HEK293 (cell line): ENCODE results near the gene NOL3.

ENCODE experiments used
- KLF8 ChIP-seq: fragments of 450-650 bp; formaldehyde crosslinking; IDR thresholded peaks from 2 replicates; pipeline ENCODE4 v1.5.1; 2016; ENCODE audit warnings: missing biosample characterization, missing genetic modification characterization
- RBAK ChIP-seq: fragments of 450-650 bp; formaldehyde crosslinking; IDR thresholded peaks from 2 replicates; pipeline ENCODE4 v1.5.1; 2016; ENCODE audit warnings: missing biosample characterization, missing genetic modification characterization
- SETDB1 ChIP-seq: IDR thresholded peaks from one replicate; pipeline ENCODE4 v1.6.1; 2017; ENCODE audit warnings: mild to moderate bottlenecking, low read length, moderate library complexity, mixed read lengths; ENCODE audit not compliant: insufficient read length
- SP3 ChIP-seq: fragments of 450-650 bp; formaldehyde crosslinking; IDR thresholded peaks from 2 replicates; pipeline ENCODE4 v1.5.1; 2016; ENCODE audit warnings: missing biosample characterization, missing genetic modification characterization
- WT1 ChIP-seq: fragments of 450-650 bp; formaldehyde crosslinking; IDR thresholded peaks from 2 replicates; pipeline ENCODE4 v1.5.1; 2016; ENCODE audit warnings: missing biosample characterization, missing genetic modification characterization
- ZIC2 ChIP-seq: fragments of 450-650 bp; formaldehyde crosslinking; IDR thresholded peaks from 2 replicates; pipeline ENCODE4 v1.5.1; 2016; ENCODE audit warnings: missing biosample characterization, missing genetic modification characterization
- ZNF157 ChIP-seq: fragments of 450-650 bp; formaldehyde crosslinking; IDR thresholded peaks from 2 replicates; pipeline ENCODE4 v1.5.1; 2016; ENCODE audit warnings: missing biosample characterization, missing genetic modification characterization
- ZNF174 ChIP-seq: fragments of 450-650 bp; formaldehyde crosslinking; IDR thresholded peaks from 2 replicates; pipeline ENCODE4 v1.5.0; 2017; ENCODE audit warnings: missing biosample characterization, mild to moderate bottlenecking, missing genetic modification characterization
- ZNF202 ChIP-seq: fragments of 450-650 bp; formaldehyde crosslinking; IDR thresholded peaks from 2 replicates; pipeline ENCODE4 v1.5.1; 2016; ENCODE audit warnings: missing biosample characterization, missing genetic modification characterization, borderline replicate concordance
- ZNF211 ChIP-seq: fragments of 450-650 bp; formaldehyde crosslinking; IDR thresholded peaks from 2 replicates; pipeline ENCODE4 v1.5.1; 2016; ENCODE audit warnings: low read depth, missing biosample characterization, missing genetic modification characterization
- ZNF23 ChIP-seq: fragments of 450-650 bp; formaldehyde crosslinking; IDR thresholded peaks from 2 replicates; pipeline ENCODE4 v1.5.1; 2016; ENCODE audit warnings: missing biosample characterization, missing genetic modification characterization, borderline replicate concordance
- ZNF350 ChIP-seq: fragments of 450-650 bp; formaldehyde crosslinking; IDR thresholded peaks from 2 replicates; pipeline ENCODE4 v1.5.0; 2017; ENCODE audit warnings: missing biosample characterization, mild to moderate bottlenecking, missing genetic modification characterization
- ZNF404 ChIP-seq: fragments of 450-650 bp; formaldehyde crosslinking; IDR thresholded peaks from 2 replicates; pipeline ENCODE4 v1.5.1; 2017; ENCODE audit warnings: missing biosample characterization, missing genetic modification characterization
- ZNF585B ChIP-seq: fragments of 450-650 bp; formaldehyde crosslinking; IDR thresholded peaks from 2 replicates; pipeline ENCODE4 v1.5.1; 2016; ENCODE audit warnings: missing biosample characterization, missing genetic modification characterization
- ZNF624 ChIP-seq: fragments of 450-650 bp; formaldehyde crosslinking; IDR thresholded peaks from 2 replicates; pipeline ENCODE4 v1.5.1; 2017; ENCODE audit warnings: missing biosample characterization, missing genetic modification characterization
- ZNF658 ChIP-seq: fragments of 450-650 bp; formaldehyde crosslinking; IDR thresholded peaks from 2 replicates; pipeline ENCODE4; 2016; ENCODE audit warnings: missing biosample characterization, missing genetic modification characterization
- ZNF830 ChIP-seq: fragments of 450-650 bp; IDR thresholded peaks from 2 replicates; pipeline ENCODE4 v1.5.0; 2018; ENCODE audit warnings: missing biosample characterization, missing genetic modification characterization, low read depth, mild to moderate bottlenecking, moderate library complexity
- ZNF837 ChIP-seq: fragments of 450-650 bp; formaldehyde crosslinking; IDR thresholded peaks from 2 replicates; pipeline ENCODE4 v1.5.1; 2016; ENCODE audit warnings: missing biosample characterization, missing genetic modification characterization
- ZXDB ChIP-seq: fragments of 450-650 bp; formaldehyde crosslinking; IDR thresholded peaks from 2 replicates; pipeline ENCODE4 v1.5.1; 2016; ENCODE audit warnings: missing biosample characterization, missing genetic modification characterization
- TF ChIP-seq, protein P1 (sequence below): fragments of 450-650 bp; formaldehyde crosslinking; IDR thresholded peaks from 2 replicates; pipeline ENCODE4 v1.5.1; 2016; ENCODE audit warnings: missing biosample characterization, missing genetic modification characterization
- TF ChIP-seq, protein P2 (sequence below): fragments of 450-650 bp; formaldehyde crosslinking; IDR thresholded peaks from 2 replicates; pipeline ENCODE4 v1.5.1; 2016; ENCODE audit warnings: missing biosample characterization, missing genetic modification characterization
- TF ChIP-seq, protein P3 (sequence below): fragments of 450-650 bp; formaldehyde crosslinking; optimal IDR thresholded peaks from 2 replicates; pipeline ENCODE3; 2016; ENCODE audit warnings: missing biosample characterization, mild to moderate bottlenecking, missing genetic modification characterization
- TF ChIP-seq, protein P4 (sequence below): fragments of 450-650 bp; formaldehyde crosslinking; IDR thresholded peaks from 2 replicates; pipeline ENCODE4 v1.5.1; 2016; ENCODE audit warnings: missing biosample characterization, missing genetic modification characterization, borderline replicate concordance
- TF ChIP-seq, protein P5 (sequence below): fragments of 450-650 bp; formaldehyde crosslinking; IDR thresholded peaks from 2 replicates; pipeline ENCODE4 v1.5.1; 2016; ENCODE audit warnings: missing biosample characterization, missing genetic modification characterization
- TF ChIP-seq, protein P6 (sequence below): fragments of 450-650 bp; formaldehyde crosslinking; IDR thresholded peaks from 2 replicates; pipeline ENCODE4 v1.5.1; 2017; ENCODE audit warnings: missing biosample characterization, missing genetic modification characterization

Gene NOL3

DNA sequence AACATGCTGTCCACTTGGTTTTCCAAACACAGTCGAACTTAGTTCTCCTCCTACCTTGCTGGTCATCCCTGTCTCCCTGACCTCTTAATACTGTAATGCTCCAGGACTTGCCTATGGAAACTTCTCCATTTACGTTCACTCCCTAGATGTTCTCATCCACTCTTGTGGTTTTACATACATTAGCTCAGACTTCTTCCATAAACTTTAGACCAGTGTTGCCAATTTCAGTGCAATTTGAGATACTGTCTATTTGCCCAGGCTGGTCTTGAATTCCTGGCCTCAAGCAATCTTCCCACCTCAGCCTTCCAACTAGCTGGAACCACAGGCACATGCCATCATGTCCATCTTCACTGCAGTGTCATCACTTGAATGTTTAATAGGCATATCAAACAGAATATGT, 11.9 kb downstream of the NOL3 start (continued):
- TF ChIP-seq, protein P1, sequence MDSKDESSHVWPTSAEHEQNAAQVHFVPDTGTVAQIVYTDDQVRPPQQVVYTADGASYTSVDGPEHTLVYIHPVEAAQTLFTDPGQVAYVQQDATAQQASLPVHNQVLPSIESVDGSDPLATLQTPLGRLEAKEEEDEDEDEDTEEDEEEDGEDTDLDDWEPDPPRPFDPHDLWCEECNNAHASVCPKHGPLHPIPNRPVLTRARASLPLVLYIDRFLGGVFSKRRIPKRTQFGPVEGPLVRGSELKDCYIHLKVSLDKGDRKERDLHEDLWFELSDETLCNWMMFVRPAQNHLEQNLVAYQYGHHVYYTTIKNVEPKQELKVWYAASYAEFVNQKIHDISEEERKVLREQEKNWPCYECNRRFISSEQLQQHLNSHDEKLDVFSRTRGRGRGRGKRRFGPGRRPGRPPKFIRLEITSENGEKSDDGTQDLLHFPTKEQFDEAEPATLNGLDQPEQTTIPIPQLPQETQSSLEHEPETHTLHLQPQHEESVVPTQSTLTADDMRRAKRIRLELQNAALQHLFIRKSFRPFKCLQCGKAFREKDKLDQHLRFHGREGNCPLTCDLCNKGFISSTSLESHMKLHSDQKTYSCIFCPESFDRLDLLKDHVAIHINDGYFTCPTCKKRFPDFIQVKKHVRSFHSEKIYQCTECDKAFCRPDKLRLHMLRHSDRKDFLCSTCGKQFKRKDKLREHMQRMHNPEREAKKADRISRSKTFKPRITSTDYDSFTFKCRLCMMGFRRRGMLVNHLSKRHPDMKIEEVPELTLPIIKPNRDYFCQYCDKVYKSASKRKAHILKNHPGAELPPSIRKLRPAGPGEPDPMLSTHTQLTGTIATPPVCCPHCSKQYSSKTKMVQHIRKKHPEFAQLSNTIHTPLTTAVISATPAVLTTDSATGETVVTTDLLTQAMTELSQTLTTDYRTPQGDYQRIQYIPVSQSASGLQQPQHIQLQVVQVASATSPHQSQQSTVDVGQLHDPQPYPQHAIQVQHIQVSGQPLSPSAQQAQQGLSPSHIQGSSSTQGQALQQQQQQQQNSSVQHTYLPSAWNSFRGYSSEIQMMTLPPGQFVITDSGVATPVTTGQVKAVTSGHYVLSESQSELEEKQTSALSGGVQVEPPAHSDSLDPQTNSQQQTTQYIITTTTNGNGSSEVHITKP (tag by site-specific recombination) = peak; percentile 24; the same call in 1 of the 2 replicates
- TF ChIP-seq ZNF658 (tag by site-specific recombination) (no peak), RBAK (tag by site-specific recombination) (no peak), SETDB1 (no peak), WT1 (tag by site-specific recombination) (peak; percentile 64), ZNF837 (tag by site-specific recombination) (no peak), ZIC2 (tag by site-specific recombination) (no peak), ZNF350 (tag by site-specific recombination) (no peak), ZNF23 (no peak), ZNF174 (tag by site-specific recombination) (no peak), ZNF624 (tag by site-specific recombination) (no peak), ZNF404 (tag by site-specific recombination) (no peak), ZNF157 (tag by site-specific recombination) (no peak), SP3 (tag by site-specific recombination) (no peak), ZNF585B (tag by site-specific recombination) (no peak), ZNF830 (no peak), KLF8 (tag by site-specific recombination) (no peak), ZNF211 (tag by site-specific recombination) (no peak), ZXDB (tag by site-specific recombination) (peak; percentile 28; the same call in 1 of the 2 replicates), ZNF202 (no peak)
- TF ChIP-seq, protein P2, sequence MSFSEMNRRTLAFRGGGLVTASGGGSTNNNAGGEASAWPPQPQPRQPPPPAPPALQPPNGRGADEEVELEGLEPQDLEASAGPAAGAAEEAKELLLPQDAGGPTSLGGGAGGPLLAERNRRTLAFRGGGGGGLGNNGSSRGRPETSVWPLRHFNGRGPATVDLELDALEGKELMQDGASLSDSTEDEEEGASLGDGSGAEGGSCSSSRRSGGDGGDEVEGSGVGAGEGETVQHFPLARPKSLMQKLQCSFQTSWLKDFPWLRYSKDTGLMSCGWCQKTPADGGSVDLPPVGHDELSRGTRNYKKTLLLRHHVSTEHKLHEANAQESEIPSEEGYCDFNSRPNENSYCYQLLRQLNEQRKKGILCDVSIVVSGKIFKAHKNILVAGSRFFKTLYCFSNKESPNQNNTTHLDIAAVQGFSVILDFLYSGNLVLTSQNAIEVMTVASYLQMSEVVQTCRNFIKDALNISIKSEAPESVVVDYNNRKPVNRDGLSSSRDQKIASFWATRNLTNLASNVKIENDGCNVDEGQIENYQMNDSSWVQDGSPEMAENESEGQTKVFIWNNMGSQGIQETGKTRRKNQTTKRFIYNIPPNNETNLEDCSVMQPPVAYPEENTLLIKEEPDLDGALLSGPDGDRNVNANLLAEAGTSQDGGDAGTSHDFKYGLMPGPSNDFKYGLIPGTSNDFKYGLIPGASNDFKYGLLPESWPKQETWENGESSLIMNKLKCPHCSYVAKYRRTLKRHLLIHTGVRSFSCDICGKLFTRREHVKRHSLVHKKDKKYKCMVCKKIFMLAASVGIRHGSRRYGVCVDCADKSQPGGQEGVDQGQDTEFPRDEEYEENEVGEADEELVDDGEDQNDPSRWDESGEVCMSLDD (tag by site-specific recombination) = no peak
- TF ChIP-seq, protein P3, sequence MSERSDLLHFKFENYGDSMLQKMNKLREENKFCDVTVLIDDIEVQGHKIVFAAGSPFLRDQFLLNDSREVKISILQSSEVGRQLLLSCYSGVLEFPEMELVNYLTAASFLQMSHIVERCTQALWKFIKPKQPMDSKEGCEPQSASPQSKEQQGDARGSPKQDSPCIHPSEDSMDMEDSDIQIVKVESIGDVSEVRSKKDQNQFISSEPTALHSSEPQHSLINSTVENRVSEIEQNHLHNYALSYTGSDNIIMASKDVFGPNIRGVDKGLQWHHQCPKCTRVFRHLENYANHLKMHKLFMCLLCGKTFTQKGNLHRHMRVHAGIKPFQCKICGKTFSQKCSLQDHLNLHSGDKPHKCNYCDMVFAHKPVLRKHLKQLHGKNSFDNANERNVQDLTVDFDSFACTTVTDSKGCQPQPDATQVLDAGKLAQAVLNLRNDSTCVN = no peak
- TF ChIP-seq, protein P4, sequence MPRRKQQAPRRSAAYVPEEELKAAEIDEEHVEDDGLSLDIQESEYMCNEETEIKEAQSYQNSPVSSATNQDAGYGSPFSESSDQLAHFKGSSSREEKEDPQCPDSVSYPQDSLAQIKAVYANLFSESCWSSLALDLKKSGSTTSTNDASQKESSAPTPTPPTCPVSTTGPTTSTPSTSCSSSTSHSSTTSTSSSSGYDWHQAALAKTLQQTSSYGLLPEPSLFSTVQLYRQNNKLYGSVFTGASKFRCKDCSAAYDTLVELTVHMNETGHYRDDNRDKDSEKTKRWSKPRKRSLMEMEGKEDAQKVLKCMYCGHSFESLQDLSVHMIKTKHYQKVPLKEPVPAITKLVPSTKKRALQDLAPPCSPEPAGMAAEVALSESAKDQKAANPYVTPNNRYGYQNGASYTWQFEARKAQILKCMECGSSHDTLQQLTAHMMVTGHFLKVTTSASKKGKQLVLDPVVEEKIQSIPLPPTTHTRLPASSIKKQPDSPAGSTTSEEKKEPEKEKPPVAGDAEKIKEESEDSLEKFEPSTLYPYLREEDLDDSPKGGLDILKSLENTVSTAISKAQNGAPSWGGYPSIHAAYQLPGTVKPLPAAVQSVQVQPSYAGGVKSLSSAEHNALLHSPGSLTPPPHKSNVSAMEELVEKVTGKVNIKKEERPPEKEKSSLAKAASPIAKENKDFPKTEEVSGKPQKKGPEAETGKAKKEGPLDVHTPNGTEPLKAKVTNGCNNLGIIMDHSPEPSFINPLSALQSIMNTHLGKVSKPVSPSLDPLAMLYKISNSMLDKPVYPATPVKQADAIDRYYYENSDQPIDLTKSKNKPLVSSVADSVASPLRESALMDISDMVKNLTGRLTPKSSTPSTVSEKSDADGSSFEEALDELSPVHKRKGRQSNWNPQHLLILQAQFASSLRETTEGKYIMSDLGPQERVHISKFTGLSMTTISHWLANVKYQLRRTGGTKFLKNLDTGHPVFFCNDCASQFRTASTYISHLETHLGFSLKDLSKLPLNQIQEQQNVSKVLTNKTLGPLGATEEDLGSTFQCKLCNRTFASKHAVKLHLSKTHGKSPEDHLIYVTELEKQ (tag by site-specific recombination) = no peak
- TF ChIP-seq, protein P5, sequence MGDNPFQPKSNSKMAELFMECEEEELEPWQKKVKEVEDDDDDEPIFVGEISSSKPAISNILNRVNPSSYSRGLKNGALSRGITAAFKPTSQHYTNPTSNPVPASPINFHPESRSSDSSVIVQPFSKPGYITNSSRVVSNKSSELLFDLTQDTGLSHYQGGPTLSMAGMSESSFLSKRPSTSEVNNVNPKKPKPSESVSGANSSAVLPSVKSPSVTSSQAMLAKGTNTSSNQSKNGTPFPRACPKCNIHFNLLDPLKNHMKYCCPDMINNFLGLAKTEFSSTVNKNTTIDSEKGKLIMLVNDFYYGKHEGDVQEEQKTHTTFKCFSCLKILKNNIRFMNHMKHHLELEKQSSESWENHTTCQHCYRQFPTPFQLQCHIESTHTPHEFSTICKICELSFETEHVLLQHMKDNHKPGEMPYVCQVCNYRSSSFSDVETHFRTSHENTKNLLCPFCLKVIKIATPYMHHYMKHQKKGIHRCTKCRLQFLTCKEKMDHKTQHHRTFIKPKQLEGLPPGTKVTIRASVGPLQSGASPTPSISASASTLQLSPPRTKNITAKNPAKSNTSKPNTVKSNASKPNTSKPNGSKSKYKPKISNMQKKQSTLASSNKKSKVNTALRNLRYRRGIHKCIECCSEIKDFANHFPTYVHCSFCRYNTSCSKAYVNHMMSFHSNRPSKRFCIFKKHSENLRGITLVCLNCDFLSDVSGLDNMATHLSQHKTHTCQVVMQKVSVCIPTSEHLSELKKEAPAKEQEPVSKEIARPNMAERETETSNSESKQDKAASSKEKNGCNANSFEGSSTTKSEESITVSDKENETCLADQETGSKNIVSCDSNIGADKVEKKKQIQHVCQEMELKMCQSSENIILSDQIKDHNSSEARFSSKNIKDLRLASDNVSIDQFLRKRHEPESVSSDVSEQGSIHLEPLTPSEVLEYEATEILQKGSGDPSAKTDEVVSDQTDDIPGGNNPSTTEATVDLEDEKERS (tag by site-specific recombination) = no peak
- TF ChIP-seq, protein P6, sequence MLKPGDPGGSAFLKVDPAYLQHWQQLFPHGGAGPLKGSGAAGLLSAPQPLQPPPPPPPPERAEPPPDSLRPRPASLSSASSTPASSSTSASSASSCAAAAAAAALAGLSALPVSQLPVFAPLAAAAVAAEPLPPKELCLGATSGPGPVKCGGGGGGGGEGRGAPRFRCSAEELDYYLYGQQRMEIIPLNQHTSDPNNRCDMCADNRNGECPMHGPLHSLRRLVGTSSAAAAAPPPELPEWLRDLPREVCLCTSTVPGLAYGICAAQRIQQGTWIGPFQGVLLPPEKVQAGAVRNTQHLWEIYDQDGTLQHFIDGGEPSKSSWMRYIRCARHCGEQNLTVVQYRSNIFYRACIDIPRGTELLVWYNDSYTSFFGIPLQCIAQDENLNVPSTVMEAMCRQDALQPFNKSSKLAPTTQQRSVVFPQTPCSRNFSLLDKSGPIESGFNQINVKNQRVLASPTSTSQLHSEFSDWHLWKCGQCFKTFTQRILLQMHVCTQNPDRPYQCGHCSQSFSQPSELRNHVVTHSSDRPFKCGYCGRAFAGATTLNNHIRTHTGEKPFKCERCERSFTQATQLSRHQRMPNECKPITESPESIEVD (tag by site-specific recombination) = no peak
